ENCODE measurements around the gene RUNX3. TPM values are rescaled to one million over a fixed set of nuclear protein-coding genes. Genes with fewer than 3 reads are reported as not detected.

RUNX3 gene
- total RNA-seq, 1 donor from 2014 or later, result not detected

DNA sequence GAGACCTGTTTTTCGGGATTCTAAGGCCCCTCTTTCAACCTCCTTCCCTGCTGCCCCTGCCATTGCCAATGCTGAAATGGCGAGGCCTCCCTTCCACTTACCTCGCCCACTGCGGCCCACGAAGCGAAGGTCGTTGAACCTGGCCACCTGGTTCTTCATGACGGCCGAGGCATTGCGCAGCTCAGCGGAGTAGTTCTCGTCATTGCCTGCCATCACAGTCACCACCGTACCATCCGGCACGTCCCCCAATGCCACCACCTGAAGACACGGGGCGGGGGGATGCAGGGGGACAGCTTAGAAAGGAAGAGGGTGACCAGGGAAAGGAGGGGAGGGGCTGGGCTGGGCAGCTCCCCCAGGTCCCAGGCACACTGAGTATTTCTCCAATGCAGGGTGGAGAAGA is 2.6 kb downstream of the RUNX3 start:
- H3K4me3 ChIP-seq (ENCODE audit: low read depth, low read length), result no peak overlapping the region
- no peak for DNase-seq (ENCODE audit: low read depth)
- TF ChIP-seq, protein P1, sequence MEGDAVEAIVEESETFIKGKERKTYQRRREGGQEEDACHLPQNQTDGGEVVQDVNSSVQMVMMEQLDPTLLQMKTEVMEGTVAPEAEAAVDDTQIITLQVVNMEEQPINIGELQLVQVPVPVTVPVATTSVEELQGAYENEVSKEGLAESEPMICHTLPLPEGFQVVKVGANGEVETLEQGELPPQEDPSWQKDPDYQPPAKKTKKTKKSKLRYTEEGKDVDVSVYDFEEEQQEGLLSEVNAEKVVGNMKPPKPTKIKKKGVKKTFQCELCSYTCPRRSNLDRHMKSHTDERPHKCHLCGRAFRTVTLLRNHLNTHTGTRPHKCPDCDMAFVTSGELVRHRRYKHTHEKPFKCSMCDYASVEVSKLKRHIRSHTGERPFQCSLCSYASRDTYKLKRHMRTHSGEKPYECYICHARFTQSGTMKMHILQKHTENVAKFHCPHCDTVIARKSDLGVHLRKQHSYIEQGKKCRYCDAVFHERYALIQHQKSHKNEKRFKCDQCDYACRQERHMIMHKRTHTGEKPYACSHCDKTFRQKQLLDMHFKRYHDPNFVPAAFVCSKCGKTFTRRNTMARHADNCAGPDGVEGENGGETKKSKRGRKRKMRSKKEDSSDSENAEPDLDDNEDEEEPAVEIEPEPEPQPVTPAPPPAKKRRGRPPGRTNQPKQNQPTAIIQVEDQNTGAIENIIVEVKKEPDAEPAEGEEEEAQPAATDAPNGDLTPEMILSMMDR (conservative IDR thresholded peaks at IDR 0.05; ENCODE audit: low read depth, low read length), result no peak

DNA sequence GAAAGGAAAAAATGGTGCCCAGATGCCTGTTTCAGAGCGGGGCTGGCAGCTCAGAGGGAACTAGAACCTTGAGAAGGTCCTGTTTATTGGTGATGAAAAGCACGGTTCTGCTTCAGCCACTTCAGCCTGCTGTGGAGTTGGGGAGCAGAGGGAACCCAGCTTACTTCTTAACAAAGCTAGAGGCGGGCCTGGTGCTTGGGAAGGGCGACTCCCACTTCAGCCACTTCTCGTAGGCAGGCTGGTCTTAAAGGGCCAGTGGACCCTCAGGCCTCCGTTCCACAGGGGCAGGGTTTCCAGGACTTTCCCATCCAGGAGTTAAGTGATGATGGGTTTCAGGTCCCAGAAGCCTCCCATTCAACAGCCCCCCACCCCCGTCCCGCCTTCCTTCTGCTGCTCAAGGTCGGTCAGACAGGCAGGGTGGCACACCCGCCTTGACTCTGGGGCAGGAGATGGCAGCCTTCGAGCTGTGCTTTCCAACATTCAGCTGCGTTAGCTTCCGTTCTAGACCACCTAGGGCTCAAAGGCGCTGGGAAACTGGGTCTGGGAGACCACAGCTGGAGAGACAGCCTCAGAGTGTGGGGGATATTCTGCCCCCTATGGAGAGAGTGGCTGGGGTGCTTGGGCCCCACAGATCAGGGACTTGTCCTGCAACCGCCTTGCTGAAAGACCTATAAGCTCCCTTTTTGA is 3.4 kb downstream of the RUNX3 start:
- TF ChIP-seq, protein P1 (conservative IDR thresholded peaks at IDR 0.05; ENCODE audit: low read depth, low read length), result no peak
- no peak overlapping the region for H3K4me3 ChIP-seq (ENCODE audit: low read depth, low read length)
- no peak for DNase-seq (ENCODE audit: low read depth)

DNA sequence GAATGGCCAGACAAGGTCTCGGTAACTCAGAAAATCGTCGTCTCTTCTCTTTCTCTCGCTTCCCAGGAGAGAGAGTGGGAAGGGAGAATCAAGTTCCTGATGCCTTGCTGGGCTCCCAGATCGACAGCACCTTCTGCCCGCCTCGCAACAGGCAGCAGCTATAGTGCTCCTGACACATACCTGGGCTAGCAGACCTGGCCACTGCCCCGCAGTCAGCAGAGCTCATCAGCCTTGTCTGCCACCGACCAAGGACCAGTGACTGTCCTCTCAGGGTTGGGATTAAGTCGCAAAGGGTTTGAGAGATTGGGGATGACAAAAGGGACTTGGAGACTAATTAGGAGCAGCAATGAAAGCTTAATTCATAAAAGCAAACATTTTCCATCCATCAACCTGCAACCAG is 4.1 kb downstream of the RUNX3 start:
- no peak overlapping the region for H3K4me3 ChIP-seq (ENCODE audit: low read depth, low read length)
- TF ChIP-seq, protein P1 (conservative IDR thresholded peaks at IDR 0.05; ENCODE audit: low read depth, low read length), result no peak
- DNase-seq (ENCODE audit: low read depth), result no peak

DNA sequence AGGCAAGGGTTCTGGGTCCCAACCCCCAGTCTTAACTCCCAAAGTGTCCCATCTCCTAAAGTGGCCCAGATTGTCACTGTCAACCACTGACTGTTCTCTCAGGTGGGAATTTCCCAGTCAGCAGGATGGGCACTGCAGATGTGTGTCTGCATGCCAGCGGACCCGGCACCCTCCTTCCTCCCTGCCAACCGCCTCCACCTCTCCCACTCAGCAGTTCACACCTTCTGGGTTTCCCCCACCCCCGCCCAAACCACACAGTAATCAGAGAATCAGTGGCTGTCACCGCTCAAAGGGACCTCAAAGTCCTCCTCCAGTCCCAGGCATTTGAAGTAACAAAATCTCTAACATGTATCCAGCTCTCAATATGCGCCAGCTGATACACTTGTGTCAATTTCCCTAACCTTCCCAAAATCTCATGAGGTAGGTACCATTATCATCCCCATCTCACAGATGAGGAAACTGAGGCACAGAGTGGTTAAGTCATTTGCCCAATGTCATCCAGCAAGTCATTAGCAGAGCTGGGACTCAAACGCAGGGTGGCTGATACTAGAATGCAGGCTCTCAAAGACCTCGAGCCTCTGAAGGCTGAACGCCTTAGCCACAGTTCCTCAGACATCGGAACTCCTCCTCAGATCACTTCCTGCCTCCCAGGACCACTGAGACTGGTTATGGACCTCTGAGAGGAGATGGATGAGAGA is 4.8 kb downstream of the RUNX3 start:
- no peak overlapping the region for H3K4me3 ChIP-seq (ENCODE audit: low read depth, low read length)
- TF ChIP-seq, protein P1 (conservative IDR thresholded peaks at IDR 0.05; ENCODE audit: low read depth, low read length), result no peak
- no peak for DNase-seq (ENCODE audit: low read depth)

DNA sequence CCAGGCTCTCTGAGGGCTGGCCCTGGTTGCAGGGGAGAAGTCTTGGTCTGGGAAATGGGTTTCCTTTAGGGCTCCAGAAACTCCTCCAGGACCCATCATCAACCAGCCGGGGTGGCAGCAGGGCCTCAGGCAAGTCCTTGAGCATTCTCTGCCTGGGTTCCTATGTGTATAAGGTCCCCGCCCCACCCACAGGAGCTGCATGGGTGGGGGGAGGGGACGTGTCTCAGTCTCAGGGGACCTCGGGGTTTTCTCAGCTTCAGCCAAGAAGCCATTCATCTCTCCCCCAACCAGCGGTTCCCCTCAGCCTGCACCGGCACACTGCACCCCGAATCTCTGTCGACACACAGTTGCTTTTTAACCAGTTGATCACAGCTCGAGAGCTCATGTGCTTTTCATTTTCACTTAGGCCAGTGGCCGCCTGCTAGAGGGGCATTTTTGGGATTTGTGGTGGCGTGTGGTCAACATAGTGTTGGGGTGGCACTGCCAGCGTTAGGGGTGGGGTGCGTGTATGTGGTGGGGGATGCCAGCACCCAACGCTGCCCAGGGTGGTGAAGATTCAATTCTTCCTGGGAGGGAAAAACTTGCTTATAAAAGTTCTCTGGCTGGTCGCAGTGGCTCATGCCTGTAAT is 6.5 kb downstream of the RUNX3 start:
- H3K4me3 ChIP-seq (ENCODE audit: low read depth, low read length), result no peak overlapping the region
- TF ChIP-seq, protein P1 (conservative IDR thresholded peaks at IDR 0.05; ENCODE audit: low read depth, low read length), result no peak
- no peak for DNase-seq (ENCODE audit: low read depth)

DNA sequence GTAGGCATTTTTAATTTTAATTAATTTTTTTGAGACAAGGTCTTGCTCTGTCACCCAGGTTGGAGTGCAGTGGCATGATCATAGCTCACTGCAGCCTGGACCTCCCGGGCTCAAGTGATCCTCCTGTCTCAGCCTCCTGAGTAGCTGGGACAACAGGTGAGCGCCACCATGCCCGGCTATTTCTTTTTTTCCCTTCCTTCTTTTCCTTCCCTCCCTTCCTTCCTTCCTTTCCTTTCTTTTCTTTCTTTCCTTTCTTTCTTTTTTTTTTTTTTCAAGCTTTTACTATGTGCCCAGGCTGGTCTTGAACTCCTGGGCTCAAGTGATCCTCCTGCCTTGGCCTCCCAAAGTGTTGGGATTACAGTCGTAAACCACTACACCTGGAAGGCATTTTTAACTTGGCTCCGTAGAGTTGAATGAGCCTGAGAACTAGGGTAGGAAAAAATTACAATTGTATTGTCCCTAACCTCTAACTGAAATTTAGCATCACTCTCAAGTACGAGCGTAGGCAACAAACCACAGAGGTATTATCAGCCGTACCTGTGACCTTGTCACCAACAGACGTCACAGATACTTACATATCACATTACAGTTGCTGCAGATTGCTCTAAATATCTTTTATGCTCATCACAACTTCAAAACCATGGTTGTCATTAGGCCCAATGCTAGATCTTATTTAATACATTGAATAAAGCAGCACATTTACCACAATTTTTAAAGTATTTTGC is 8.0 kb downstream of the RUNX3 start:
- H3K4me3 ChIP-seq (ENCODE audit: low read depth, low read length), result no peak overlapping the region
- no peak for DNase-seq (ENCODE audit: low read depth)
- TF ChIP-seq, protein P1 (conservative IDR thresholded peaks at IDR 0.05; ENCODE audit: low read depth, low read length), result no peak

Data from epithelial cell of proximal tubule (primary cell).